Neural progenitor cell (in vitro differentiated cells): ENCODE data around the gene RPL10A.

Experiments used
- CTCF ChIP-seq: fragments of 200-600 bp; sonication (generic); IDR thresholded peaks from 2 replicates; pipeline ENCODE4 v1.5.1; 2017; ENCODE audit warnings: antibody characterized with exemption, mild to moderate bottlenecking
- EZH2 ChIP-seq: fragments of 200-600 bp; sonication (generic); IDR thresholded peaks from 2 replicates; pipeline ENCODE4 v1.6.1; 2017; ENCODE audit warnings: antibody characterized with exemption, mild to moderate bottlenecking, moderate library complexity

GRCh38 chr6:35452183-35453090 is 15.8 kb upstream of the RPL10A start, which contains the start of gene FANCE:
- TF ChIP-seq CTCF (no peak), EZH2 (no peak)
